ENCODE results near the gene FOXD4L4. TPM values are rescaled to one million over a fixed set of nuclear protein-coding genes. Genes with fewer than 3 reads are reported as not detected.
"Not testable (repeated sequence)": the region's sequence is repeated elsewhere in the genome, so short reads cannot be mapped to it uniquely, and the experiment has no call there.

FOXD4L4 gene
- total RNA-seq: under 1 TPM in 1 of 2 donors, not detected in 1; 0.52 TPM

DNA sequence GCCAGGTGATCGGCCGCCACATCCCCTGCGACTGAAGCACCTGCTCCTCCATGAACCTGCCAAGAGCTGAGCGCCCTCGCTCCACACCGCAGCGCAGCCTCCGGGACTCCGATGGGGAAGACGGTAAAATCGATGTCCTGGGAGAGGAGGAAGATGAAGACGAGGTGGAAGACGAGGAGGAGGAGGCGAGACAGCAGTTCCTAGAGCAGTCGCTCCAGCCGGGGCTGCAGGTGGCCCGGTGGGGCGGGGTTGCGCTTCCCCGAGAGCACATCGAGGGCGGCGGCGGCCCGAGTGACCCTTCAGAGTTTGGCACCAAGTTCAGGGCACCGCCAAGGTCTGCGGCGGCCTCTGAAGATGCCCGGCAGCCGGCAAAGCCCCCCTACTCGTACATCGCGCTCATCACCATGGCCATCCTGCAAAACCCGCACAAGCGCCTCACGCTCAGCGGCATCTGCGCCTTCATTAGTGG lies at the start of gene FOXD4L4:
FOXD4L4 (plus strand) TSS at position 51 of the 469 bp plus-strand sequence; CDS start at position 51, 0 bp downstream.
- H3K9me3 ChIP-seq; H3K36me3 ChIP-seq (replicated peaks in 1 of 2; ENCODE audit: insufficient read depth in 1 of 2, low read depth in 2 of 2); ATAC-seq; H3K27me3 ChIP-seq; H3K4me1 ChIP-seq; intact Hi-C loops (cut with DNase I); H3K4me3 ChIP-seq; H3K27ac ChIP-seq: not testable (repeated sequence)
- DNase-seq: peak in 2 of 4 donors; percentile 3 to 7
- 11 to 16% methylated on average over 14 to 18 of the region's 38 CpGs for WGBS, 2 donors

DNA sequence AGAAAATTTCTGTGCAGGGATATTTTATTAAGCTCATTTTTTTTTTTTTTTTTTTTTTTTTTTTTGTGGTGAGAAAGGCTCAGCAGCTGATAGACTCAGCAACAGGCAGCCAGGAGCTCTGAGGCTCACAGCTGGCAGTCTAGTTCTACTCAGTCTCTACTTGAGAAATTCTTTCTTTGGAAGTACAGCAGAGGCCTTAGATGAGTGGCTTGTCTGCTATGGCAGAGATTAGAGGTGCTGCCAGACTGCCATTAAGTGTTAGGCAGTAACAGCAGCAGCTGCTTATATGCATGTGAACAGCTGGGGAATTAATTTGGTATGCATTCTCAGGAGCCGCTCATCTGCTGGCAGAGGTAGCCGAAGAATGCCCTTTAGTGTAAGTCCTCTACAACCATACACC lies 33.4 kb upstream of the FOXD4L4 start:
- DNase-seq; H3K27ac ChIP-seq; H3K36me3 ChIP-seq (replicated peaks in 1 of 2; ENCODE audit: insufficient read depth in 1 of 2, low read depth in 2 of 2); H3K9me3 ChIP-seq; H3K4me3 ChIP-seq; H3K27me3 ChIP-seq; intact Hi-C loops (cut with DNase I); H3K4me1 ChIP-seq; ATAC-seq: not testable (repeated sequence)
- no CpG with 5 or more reads among the region's 2 CpGs for WGBS, 2 donors

DNA sequence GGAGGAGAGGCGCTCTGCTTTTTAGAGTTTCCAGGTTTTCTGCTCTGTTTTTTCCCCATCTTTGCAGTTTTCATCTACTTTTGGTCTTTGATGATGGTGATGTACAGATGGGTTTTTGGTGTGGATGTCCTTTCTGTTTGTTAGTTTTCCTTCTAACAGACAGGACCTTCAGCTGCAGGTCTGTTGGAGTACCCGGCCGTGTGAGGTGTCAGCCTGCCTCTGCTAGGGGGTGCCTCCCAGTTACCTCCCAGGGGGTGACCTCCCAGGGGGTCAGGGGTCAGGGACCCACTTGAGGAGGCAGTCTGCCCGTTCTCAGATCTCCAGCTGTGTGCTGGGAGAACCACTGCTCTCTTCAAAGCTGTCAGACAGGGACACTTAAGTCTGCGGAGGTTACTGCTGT lies 22.5 kb upstream of the FOXD4L4 start:
- H3K4me3 ChIP-seq; intact Hi-C loops (cut with DNase I); H3K4me1 ChIP-seq; ATAC-seq; H3K9me3 ChIP-seq; H3K36me3 ChIP-seq (replicated peaks in 1 of 2; ENCODE audit: insufficient read depth in 1 of 2, low read depth in 2 of 2); H3K27ac ChIP-seq; H3K27me3 ChIP-seq; DNase-seq: not testable (repeated sequence)
- 90 to 96% methylated on average over 3 of the region's 5 CpGs for WGBS, 2 donors

DNA sequence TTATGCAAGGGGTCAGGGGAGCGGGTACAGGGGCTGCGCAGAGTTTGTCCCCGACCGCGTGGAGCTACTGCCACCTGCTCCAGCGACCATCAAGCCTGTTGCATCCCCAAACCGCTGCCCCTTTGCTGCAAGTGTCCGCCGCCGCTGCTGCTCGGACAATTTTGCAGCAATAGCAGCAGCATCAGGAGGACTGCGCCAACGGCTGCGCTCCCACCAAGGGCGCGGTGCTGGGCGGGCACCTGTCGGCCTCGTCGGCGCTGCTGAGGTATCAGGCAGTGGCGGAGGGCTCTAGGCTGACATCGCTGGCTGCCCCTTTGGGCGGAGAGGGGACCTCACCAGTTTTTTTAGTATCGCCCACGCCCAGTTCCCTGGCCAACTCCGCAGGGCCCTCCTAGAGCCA lies 1.2 kb downstream of the FOXD4L4 start:
- H3K27me3 ChIP-seq; H3K9me3 ChIP-seq; H3K4me1 ChIP-seq; ATAC-seq; H3K27ac ChIP-seq; H3K4me3 ChIP-seq; intact Hi-C loops (cut with DNase I); H3K36me3 ChIP-seq (replicated peaks in 1 of 2; ENCODE audit: insufficient read depth in 1 of 2, low read depth in 2 of 2); DNase-seq: not testable (repeated sequence)
- 20% methylated on average over 1 of the region's 27 CpGs; no CpG with 5 or more reads in 1 of the 2 donors for WGBS, 2 donors

Other genes with a start within 250 kb of the FOXD4L4 start
- 10 to 100 TPM; 39.6 to 52.4 TPM for gene ZNG1E, start 61.2 kb upstream of the FOXD4L4 start, total RNA-seq